ENCODE results near the gene UBALD2.

Gene UBALD2

DNA sequence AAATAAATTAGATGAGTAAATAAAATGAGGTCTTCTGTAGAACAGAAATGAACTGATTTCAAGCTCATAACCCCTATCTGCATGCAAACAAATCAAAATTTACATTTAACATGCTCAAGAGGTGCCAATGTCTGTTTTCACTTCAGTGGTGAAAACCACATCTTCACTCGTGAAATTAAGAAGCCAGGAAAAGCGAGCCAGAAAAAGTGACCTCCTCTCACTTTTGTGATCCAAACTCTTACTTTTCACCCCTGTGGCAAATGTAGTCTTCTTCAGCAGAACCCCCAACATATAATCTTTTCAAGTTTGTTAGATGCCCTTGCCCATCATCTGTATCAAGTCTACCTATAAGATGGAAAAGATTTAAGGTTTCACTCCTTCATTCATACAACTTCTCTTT lies 52.4 kb downstream of the UBALD2 start:
- Histone ChIP-seq H3K9ac (ENCODE audit: low read length in 5 of 5) (no peak overlapping the region), H3K27me3 (ENCODE audit: control insufficient read depth in 5 of 5, insufficient read depth in 4 of 5, low read length in 5 of 5) (no peaks in the 10 kb centered on the region), H3K27ac (ENCODE audit: low read depth, low read length) (no peak overlapping the region), H3K36me3 (ENCODE audit: control insufficient read depth in 5 of 5, insufficient read depth in 5 of 5, low read length in 5 of 5) (peaks cover 17 to 56% (median 33%) of the 10 kb centered on the region in 5 donors), H3K9me3 (ENCODE audit: control insufficient read depth in 5 of 5, low read length in 5 of 5) (no peaks in the 10 kb centered on the region), H3K4me1 (ENCODE audit: control insufficient read depth in 5 of 5, insufficient read depth in 5 of 5, low read length in 5 of 5) (peaks cover 0 to 17% (median 0%) of the 10 kb centered on the region in 5 donors), H3K4me3 (ENCODE audit: low read depth in 1 of 5, low read length in 5 of 5) (no peak overlapping the region)

DNA sequence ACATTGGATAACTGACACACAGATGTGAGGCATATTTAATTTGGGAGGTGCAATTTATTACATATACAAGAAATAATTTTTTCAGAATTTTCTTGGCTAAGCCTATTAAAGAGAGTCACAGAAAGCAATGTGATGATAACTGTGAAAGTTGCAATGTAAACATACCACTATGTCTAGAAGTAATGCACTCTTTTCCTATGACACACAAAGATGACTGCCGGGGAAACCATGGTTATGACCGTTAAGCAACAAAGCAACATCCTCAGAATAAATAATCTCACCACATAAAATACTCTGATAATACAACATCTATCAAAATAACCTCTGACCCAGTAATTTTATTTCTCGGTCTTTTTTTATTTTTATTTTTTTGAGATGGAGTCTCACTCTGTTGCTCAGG lies 53.4 kb downstream of the UBALD2 start:
- H3K9ac ChIP-seq (ENCODE audit: low read length in 5 of 5) = no peak overlapping the region
- no peaks in the 10 kb centered on the region for H3K27me3 ChIP-seq (ENCODE audit: control insufficient read depth in 5 of 5, insufficient read depth in 4 of 5, low read length in 5 of 5)
- H3K36me3 ChIP-seq (ENCODE audit: control insufficient read depth in 5 of 5, insufficient read depth in 5 of 5, low read length in 5 of 5) = peaks cover 13 to 56% (median 32%) of the 10 kb centered on the region in 5 donors
- no peaks in the 10 kb centered on the region for H3K9me3 ChIP-seq (ENCODE audit: control insufficient read depth in 5 of 5, low read length in 5 of 5)
- peaks cover 0 to 17% (median 0%) of the 10 kb centered on the region in 5 donors for H3K4me1 ChIP-seq (ENCODE audit: control insufficient read depth in 5 of 5, insufficient read depth in 5 of 5, low read length in 5 of 5)
- H3K4me3 ChIP-seq (ENCODE audit: low read depth in 1 of 5, low read length in 5 of 5) = no peak overlapping the region
- no peak overlapping the region for H3K27ac ChIP-seq (ENCODE audit: low read depth, low read length)

Data from subcutaneous abdominal adipose tissue (tissue), 5 donors.